ENCODE measurements around the gene WDR86.

The WDR86 gene

GRCh38 chr7:151394076-151395035, 15.5 kb downstream of the WDR86 start:
- Histone ChIP-seq H3K27me3 (ENCODE audit: control insufficient read depth, insufficient read depth, low read length) (no peaks in the 10 kb centered on the region), H3K36me3 (ENCODE audit: control insufficient read depth, insufficient read depth, low read length) (peaks cover 7% of the 10 kb centered on the region; the same call in 1 of the 2 replicates), H3K27ac (ENCODE audit: low read depth, low read length) (no peak overlapping the region), H3K4me1 (ENCODE audit: control insufficient read depth, insufficient read depth, low read length) (peaks cover 8% of the 10 kb centered on the region; the same call in 1 of the 2 replicates), H3K9ac (ENCODE audit: low read depth, low read length) (no peak overlapping the region), H3K4me3 (ENCODE audit: low read depth, low read length) (no peak overlapping the region), H3K9me3 (ENCODE audit: control insufficient read depth, insufficient read depth, low read length) (no peaks in the 10 kb centered on the region)

GRCh38 chr7:151393031-151393977, 16.5 kb downstream of the WDR86 start:
- Histone ChIP-seq H3K36me3 (ENCODE audit: control insufficient read depth, insufficient read depth, low read length) (peaks cover 5% of the 10 kb centered on the region; the same call in 1 of the 2 replicates), H3K27me3 (ENCODE audit: control insufficient read depth, insufficient read depth, low read length) (no peaks in the 10 kb centered on the region), H3K9ac (ENCODE audit: low read depth, low read length) (no peak overlapping the region), H3K27ac (ENCODE audit: low read depth, low read length) (no peak overlapping the region), H3K4me3 (ENCODE audit: low read depth, low read length) (no peak overlapping the region), H3K9me3 (ENCODE audit: control insufficient read depth, insufficient read depth, low read length) (no peaks in the 10 kb centered on the region), H3K4me1 (ENCODE audit: control insufficient read depth, insufficient read depth, low read length) (peaks cover 8% of the 10 kb centered on the region; the same call in 1 of the 2 replicates)

GRCh38 chr7:151392426-151392825, 17.4 kb downstream of the WDR86 start:
- H3K4me1 ChIP-seq (ENCODE audit: control insufficient read depth, insufficient read depth, low read length), result peaks cover 8% of the 10 kb centered on the region; the same call in 1 of the 2 replicates
- H3K27me3 ChIP-seq (ENCODE audit: control insufficient read depth, insufficient read depth, low read length), result no peaks in the 10 kb centered on the region
- H3K27ac ChIP-seq (ENCODE audit: low read depth, low read length), result no peak overlapping the region

GRCh38 chr7:151392002-151392401, 17.8 kb downstream of the WDR86 start:
- H3K9ac ChIP-seq (ENCODE audit: low read depth, low read length), result no peak overlapping the region
- H3K9me3 ChIP-seq (ENCODE audit: control insufficient read depth, insufficient read depth, low read length), result no peaks in the 10 kb centered on the region
- no peaks in the 10 kb centered on the region for H3K36me3 ChIP-seq (ENCODE audit: control insufficient read depth, insufficient read depth, low read length)
- H3K4me1 ChIP-seq (ENCODE audit: control insufficient read depth, insufficient read depth, low read length), result peaks cover 8% of the 10 kb centered on the region; the same call in 1 of the 2 replicates
- H3K4me3 ChIP-seq (ENCODE audit: low read depth, low read length), result no peak overlapping the region
- no peaks in the 10 kb centered on the region for H3K27me3 ChIP-seq (ENCODE audit: control insufficient read depth, insufficient read depth, low read length)
- H3K27ac ChIP-seq (ENCODE audit: low read depth, low read length), result no peak overlapping the region

More at GRCh38 chr7:151392426-151392825, 17.4 kb downstream of the WDR86 start:
- H3K4me3 ChIP-seq (ENCODE audit: low read depth, low read length), result no peak overlapping the region
- H3K36me3 ChIP-seq (ENCODE audit: control insufficient read depth, insufficient read depth, low read length), result no peaks in the 10 kb centered on the region
- H3K9ac ChIP-seq (ENCODE audit: low read depth, low read length), result no peak overlapping the region
- no peaks in the 10 kb centered on the region for H3K9me3 ChIP-seq (ENCODE audit: control insufficient read depth, insufficient read depth, low read length)

- no peak overlapping the region for H3K9ac ChIP-seq (ENCODE audit: low read depth, low read length)
- no peaks in the 10 kb centered on the region for H3K27me3 ChIP-seq (ENCODE audit: control insufficient read depth, insufficient read depth, low read length)
- H3K27ac ChIP-seq (ENCODE audit: low read depth, low read length), result no peak overlapping the region
- no peak overlapping the region for H3K4me3 ChIP-seq (ENCODE audit: low read depth, low read length)
- peaks cover 8% of the 10 kb centered on the region; the same call in 1 of the 2 replicates for H3K4me1 ChIP-seq (ENCODE audit: control insufficient read depth, insufficient read depth, low read length)
- no peaks in the 10 kb centered on the region for H3K36me3 ChIP-seq (ENCODE audit: control insufficient read depth, insufficient read depth, low read length)
- no peaks in the 10 kb centered on the region for H3K9me3 ChIP-seq (ENCODE audit: control insufficient read depth, insufficient read depth, low read length)
Observed at GRCh38 chr7:151391358-151391730, 18.5 kb downstream of the WDR86 start.

GRCh38 chr7:151390598-151391357, 19.1 kb downstream of the WDR86 start:
- H3K4me3 ChIP-seq (ENCODE audit: low read depth, low read length), result no peak overlapping the region
- H3K4me1 ChIP-seq (ENCODE audit: control insufficient read depth, insufficient read depth, low read length), result peaks cover 6% of the 10 kb centered on the region; the same call in 1 of the 2 replicates
- H3K27me3 ChIP-seq (ENCODE audit: control insufficient read depth, insufficient read depth, low read length), result no peaks in the 10 kb centered on the region

GRCh38 chr7:151389768-151390597, 19.9 kb downstream of the WDR86 start:
- Histone ChIP-seq H3K4me1 (ENCODE audit: control insufficient read depth, insufficient read depth, low read length) (peaks cover 3% of the 10 kb centered on the region; the same call in 1 of the 2 replicates), H3K4me3 (ENCODE audit: low read depth, low read length) (no peak overlapping the region), H3K36me3 (ENCODE audit: control insufficient read depth, insufficient read depth, low read length) (no peaks in the 10 kb centered on the region), H3K9me3 (ENCODE audit: control insufficient read depth, insufficient read depth, low read length) (no peaks in the 10 kb centered on the region), H3K9ac (ENCODE audit: low read depth, low read length) (no peak overlapping the region), H3K27ac (ENCODE audit: low read depth, low read length) (no peak overlapping the region), H3K27me3 (ENCODE audit: control insufficient read depth, insufficient read depth, low read length) (no peaks in the 10 kb centered on the region)

More at GRCh38 chr7:151390598-151391357, 19.1 kb downstream of the WDR86 start:
- H3K9me3 ChIP-seq (ENCODE audit: control insufficient read depth, insufficient read depth, low read length), result no peaks in the 10 kb centered on the region
- H3K27ac ChIP-seq (ENCODE audit: low read depth, low read length), result no peak overlapping the region
- H3K9ac ChIP-seq (ENCODE audit: low read depth, low read length), result no peak overlapping the region
- H3K36me3 ChIP-seq (ENCODE audit: control insufficient read depth, insufficient read depth, low read length), result no peaks in the 10 kb centered on the region

- no peaks in the 10 kb centered on the region for H3K9me3 ChIP-seq (ENCODE audit: control insufficient read depth, insufficient read depth, low read length)
- H3K9ac ChIP-seq (ENCODE audit: low read depth, low read length), result no peak overlapping the region
- no peak overlapping the region for H3K4me3 ChIP-seq (ENCODE audit: low read depth, low read length)
- H3K36me3 ChIP-seq (ENCODE audit: control insufficient read depth, insufficient read depth, low read length), result no peaks in the 10 kb centered on the region
- no peak overlapping the region for H3K27ac ChIP-seq (ENCODE audit: low read depth, low read length)
- H3K4me1 ChIP-seq (ENCODE audit: control insufficient read depth, insufficient read depth, low read length), result no peaks in the 10 kb centered on the region
- peaks cover 3% of the 10 kb centered on the region; the same call in 1 of the 2 replicates for H3K27me3 ChIP-seq (ENCODE audit: control insufficient read depth, insufficient read depth, low read length)
Observed at GRCh38 chr7:151389096-151389767, 20.6 kb downstream of the WDR86 start.

GRCh38 chr7:151388430-151388829, 21.4 kb downstream of the WDR86 start:
- H3K9ac ChIP-seq (ENCODE audit: low read depth, low read length), result no peak overlapping the region
- H3K4me1 ChIP-seq (ENCODE audit: control insufficient read depth, insufficient read depth, low read length), result no peaks in the 10 kb centered on the region
- H3K27me3 ChIP-seq (ENCODE audit: control insufficient read depth, insufficient read depth, low read length), result peaks cover 11% of the 10 kb centered on the region
- no peaks in the 10 kb centered on the region for H3K36me3 ChIP-seq (ENCODE audit: control insufficient read depth, insufficient read depth, low read length)
- H3K9me3 ChIP-seq (ENCODE audit: control insufficient read depth, insufficient read depth, low read length), result no peaks in the 10 kb centered on the region
- H3K4me3 ChIP-seq (ENCODE audit: low read depth, low read length), result no peak overlapping the region
- H3K27ac ChIP-seq (ENCODE audit: low read depth, low read length), result no peak overlapping the region

Data from HUES48 (cell line).